GM12864 (cell line): ENCODE data around the gene PSG2.
"Not testable (repeated sequence)": the region's sequence is repeated elsewhere in the genome, so short reads cannot be mapped to it uniquely, and the experiment has no call there.

ENCODE experiments used
- DNase-seq: peaks from one replicate; pipeline ENCODE4 v3.0.0-alpha.2; 2011; ENCODE audit warnings: low read depth
- H3K4me3 ChIP-seq: 2 replicates; pipeline ENCODE4 v1.5.1; 2011; ENCODE audit warnings: mild to moderate bottlenecking, low read depth, low read length, control low read depth
- TF ChIP-seq, protein P1 (sequence below): IDR thresholded peaks from 2 replicates; pipeline ENCODE4 v1.5.1; 2011; ENCODE audit warnings: low read depth, mild to moderate bottlenecking, moderate library complexity, low read length, control low read depth, inconsistent platforms; ENCODE audit errors: missing control alignments

Gene PSG2

DNA sequence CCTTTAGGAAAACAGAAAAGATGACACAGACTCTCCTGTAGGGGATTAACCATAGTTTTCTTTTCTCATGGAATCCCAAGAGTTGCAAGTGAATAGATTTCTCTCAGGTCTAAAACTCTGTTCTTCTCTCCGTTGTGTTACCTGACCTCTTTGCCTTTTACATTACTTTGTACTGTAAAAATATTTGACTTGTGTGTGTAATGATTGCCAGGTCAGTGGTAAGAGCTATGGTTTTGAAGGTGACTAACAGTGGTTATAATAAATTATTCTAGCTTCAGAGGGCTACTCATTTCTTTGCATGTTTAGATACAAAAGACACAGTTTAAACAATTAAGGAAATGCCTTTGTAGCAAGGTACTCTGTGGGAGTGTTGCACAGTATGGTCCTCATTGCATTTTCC lies 23.0 kb upstream of the PSG2 start:
- no peak overlapping the region for H3K4me3 ChIP-seq
- TF ChIP-seq, protein P1, sequence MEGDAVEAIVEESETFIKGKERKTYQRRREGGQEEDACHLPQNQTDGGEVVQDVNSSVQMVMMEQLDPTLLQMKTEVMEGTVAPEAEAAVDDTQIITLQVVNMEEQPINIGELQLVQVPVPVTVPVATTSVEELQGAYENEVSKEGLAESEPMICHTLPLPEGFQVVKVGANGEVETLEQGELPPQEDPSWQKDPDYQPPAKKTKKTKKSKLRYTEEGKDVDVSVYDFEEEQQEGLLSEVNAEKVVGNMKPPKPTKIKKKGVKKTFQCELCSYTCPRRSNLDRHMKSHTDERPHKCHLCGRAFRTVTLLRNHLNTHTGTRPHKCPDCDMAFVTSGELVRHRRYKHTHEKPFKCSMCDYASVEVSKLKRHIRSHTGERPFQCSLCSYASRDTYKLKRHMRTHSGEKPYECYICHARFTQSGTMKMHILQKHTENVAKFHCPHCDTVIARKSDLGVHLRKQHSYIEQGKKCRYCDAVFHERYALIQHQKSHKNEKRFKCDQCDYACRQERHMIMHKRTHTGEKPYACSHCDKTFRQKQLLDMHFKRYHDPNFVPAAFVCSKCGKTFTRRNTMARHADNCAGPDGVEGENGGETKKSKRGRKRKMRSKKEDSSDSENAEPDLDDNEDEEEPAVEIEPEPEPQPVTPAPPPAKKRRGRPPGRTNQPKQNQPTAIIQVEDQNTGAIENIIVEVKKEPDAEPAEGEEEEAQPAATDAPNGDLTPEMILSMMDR, result no peak
- no peak for DNase-seq

DNA sequence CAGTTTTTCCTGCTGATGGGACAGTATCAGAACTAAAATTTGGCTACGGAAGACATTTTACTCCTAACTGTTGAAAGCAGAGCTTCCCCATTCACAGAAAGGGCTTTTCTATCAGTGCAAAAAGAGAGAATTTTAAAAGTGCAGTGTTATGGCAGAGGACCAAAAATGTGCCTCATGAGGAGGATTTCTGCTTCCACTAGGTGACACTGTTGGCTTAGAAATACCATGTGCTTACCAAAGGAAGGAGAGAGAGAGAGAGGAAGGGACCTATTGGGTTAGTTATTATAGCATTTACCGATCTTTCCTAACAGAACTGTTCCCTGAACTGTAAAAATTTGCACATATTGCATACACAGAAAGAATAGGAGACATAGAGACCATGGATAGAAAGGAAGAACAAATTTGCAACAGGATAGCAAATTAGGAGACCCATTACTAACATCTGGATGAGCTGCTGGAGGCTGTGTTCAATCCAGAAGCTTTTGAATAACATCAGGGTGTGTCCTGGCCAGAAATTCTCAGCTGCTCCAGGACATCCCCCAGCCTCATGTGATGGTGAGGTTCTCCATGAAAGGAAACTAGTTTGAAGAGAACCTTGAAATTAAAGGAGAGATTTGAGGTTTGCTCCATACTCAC lies 21.8 kb upstream of the PSG2 start:
- DNase-seq, result not testable (repeated sequence)

DNA sequence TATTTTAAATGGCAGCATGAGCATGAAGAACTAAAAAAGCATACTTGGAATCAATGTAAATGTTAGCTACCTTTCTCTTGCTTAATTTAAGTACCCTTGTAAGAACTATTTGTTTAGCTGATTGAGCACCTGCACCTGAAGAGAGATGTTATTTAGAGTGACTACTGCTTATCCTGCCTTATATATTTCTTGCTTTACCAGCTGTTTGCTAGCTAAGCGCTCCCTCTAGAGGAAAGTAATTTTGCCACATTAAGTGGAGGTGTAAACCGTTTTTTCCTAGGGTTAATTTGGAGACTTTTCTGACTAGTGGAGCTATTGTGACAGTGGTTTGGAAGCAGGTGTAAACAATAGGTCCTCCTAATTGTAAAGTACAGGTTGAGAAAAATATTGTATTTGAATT lies 19.4 kb upstream of the PSG2 start:
- no peak for DNase-seq
- no peak overlapping the region for H3K4me3 ChIP-seq
- TF ChIP-seq, protein P1, result no peak

More for the DNA sequence above, 21.8 kb upstream of the PSG2 start:
- H3K4me3 ChIP-seq, result not testable (repeated sequence)

DNA sequence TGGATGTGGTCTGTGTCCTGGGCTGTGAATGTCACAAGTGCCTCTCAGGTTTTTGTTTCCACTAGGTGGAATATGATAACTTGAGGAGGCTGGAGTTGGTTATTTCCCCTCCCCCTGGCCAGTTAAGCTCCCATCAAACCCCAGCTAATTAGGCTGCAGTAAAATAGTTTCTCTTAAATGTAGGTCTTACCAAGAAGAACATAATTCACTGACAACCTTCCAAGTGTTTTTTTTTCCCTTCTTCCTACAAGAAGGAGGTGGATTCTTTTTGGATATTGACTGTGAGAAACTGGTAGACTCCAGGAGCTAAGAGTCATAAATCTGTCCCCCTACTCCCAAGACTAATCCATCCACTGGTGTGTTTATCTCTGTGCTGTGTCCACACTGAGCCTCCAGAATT lies 15.9 kb upstream of the PSG2 start:
- H3K4me3 ChIP-seq, DNase-seq: not testable (repeated sequence)

DNA sequence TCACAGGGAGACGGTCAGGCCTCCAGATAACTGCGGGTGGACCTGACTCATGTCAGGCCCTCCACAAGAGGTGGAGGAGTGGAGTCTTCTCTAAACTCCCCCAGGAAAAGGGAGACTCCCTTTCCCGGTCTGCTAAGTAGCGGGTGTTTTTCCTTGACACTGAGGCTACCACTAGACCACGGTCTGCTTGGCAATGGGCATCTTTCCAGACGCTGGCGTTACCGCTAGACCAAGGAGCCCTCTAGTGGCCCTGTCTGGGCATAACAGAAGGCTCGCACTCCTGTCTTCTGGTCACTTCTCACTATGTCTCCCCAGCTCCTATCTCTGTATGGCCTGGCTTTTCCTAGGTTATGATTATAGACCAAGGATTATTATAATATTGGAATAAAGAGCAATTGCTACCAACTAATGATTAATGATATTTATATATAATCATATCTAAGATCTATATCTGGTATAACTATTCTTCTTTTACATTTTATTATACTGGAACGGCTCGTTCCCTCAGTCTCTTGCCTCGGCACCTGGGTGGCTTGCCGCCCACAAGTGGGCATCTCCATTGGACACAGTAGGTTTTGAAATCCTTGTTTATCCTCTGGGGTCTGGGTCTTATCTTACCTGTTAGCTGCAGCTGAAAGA lies 5.3 kb upstream of the PSG2 start:
- DNase-seq, H3K4me3 ChIP-seq: not testable (repeated sequence)
- TF ChIP-seq, protein P1, result peak; percentile 56

DNA sequence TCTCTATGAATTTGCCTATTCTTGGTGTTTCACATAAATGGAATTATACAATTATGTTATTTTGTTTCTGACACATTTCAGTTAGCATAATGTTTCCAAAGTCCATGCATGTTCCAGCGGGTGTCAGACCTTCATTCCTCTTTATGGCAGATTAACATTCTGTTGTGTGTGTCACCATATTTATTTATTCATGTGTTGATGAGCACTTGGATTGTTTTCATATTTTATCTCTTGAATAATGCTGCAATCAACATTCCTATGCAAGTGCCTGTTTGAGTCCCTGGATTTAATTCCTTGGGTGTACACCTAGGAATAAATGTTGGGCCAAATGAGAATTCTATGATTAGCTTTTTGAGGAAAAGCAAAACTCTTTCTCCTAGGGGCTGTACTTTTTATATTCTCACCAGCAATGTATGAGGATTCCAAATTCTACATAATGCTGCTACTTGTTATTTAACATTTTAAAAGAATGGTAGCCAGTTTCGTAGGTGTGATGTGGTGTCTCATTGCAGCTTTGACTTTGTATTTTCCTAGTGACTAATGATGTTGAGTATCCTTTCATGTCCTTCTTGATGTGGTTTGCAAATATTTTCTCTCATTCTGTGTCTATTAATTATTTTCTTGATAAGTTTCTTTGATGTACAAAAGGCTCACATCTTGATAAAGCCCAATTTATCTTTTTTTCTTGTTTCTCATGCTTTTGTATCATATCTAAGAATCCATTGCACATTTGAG lies 3.5 kb upstream of the PSG2 start:
- not testable (repeated sequence) for DNase-seq, H3K4me3 ChIP-seq

DNA sequence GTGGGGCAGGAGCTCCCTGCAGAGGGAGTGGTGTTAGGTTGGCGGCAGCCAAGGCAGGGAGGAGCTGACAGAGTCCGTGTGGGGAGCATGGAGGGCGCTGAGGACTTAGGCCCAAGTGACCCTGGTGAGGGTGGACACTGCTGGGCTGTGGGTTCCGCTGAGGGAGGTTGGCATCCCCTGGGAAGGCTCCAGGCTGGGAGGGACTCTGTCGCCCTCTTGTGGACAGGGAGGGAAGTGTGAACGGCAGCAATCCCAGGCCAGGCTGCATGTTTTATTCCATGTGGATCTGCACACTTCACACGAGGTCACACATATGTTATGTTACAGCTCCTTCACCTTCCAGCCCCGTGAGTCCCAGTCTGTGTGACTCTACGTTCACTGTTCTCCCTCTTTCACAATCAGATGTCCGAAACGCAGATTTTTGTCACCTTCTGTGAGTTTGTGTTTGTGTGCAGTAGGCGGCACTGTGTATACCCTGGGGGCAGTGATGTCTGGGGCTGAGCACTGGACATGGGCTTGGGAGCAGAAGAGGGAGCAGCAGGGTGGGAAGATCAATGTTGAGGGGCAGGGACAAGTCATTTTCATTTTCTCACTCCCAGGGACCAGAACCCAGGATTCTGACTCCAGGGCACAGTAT lies 1.8 kb upstream of the PSG2 start:
- H3K4me3 ChIP-seq, DNase-seq: not testable (repeated sequence)
- TF ChIP-seq, protein P1, result peak; percentile 54

DNA sequence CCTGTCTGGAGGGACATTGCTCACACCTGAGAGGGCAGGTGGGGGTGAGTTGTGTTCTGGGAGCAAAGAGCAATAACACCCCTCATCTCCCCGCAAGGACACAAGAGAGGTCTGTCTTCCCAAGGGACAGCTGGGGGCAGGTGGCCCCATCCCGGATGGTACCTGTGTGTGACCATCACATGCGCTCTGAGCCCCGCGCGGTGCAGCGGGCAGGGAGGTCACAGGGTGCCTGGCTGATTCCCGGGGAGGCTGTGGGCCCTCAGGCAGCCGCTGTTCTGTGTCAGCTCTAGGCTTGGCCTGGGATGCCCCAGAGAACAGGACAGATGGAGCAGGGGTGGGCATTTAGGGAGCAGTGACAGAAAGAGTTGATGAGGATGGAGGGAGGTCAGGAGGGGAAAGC lies 1.2 kb upstream of the PSG2 start:
- DNase-seq, H3K4me3 ChIP-seq: not testable (repeated sequence)

DNA sequence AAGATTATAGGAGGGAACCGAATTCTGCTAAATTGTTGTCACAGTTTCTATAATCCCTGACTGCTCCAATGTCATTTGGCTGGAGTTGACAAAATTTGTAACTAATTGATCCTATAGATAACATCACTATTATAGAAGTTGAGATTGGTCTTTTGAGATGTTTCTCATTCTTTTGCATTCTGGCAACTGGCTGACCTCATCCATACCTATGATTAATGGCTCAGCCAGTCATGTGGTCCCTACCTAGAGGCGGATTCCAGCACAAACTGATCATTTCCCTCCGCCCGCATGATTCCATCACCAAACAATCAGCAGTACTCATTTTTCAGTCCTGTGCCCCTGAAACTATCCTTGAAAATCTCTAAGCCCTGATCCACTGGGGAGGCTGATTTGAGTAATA lies 4.2 kb downstream of the PSG2 start:
- TF ChIP-seq, protein P1, result no peak
- H3K4me3 ChIP-seq, result no peak overlapping the region
- no peak for DNase-seq

DNA sequence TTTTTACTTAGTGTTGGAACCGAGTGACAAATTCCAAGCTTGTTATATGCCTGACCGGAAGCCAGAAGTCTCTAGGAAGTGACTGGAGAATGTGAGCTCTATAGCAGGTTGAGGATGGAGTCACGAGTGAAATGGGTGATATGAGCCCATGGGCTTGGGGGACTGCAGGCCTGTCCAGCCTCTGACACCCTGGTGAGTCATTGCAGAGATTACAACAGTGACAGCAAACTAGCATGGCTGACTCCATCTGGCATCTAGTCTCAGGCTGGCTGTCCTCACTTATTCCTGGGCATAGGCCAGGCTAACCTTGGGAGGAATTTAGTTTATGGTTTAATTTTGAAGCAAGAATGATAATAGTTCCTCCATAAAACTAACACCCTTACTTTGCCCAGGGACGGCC lies 4.6 kb downstream of the PSG2 start:
- not testable (repeated sequence) for H3K4me3 ChIP-seq, DNase-seq

DNA sequence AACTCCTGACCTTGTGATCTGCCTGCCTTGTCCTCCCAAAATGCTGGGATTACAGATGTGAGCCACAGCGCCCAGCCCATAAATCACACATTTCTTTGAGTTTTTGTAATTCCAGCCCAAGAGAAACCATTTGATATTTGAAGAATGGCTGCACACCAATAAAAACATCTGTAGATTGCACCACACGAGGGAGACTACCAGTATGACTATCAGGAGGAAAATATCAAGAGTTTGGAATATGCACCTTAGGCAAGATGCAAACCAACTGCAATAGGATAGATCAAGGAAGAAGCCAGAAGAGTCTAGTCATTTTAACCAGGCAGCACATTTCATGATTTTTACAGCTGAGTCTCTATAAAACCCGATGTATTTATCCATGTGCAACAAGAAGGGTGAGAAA lies 20.1 kb downstream of the PSG2 start:
- not testable (repeated sequence) for DNase-seq, H3K4me3 ChIP-seq

DNA sequence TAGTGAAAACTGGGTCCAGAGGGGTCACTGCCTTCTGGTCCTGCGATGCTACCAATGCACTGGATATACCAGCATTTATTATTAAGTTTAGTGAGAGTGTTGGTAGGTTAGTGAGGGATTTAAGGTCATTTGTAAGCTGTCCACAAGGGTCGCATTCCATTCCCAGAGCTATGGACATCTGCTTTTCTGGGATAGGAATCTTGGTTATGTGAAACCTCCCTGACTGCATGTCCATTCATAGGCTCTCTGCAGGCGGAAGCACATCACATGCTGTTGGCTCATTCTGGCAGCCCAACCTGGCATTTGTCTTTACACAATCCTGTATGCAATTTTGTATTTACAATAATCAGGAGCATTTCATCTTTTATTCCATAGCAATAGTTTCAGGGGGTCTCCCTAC lies 21.2 kb downstream of the PSG2 start:
- not testable (repeated sequence) for H3K4me3 ChIP-seq, DNase-seq
